HG03175 (cell line): ENCODE data around the gene TNFRSF17.
A peak's percentile ranks its signal among the peaks of the same experiment; 100 is the strongest.
"Not testable (repeated sequence)": the region's sequence is repeated elsewhere in the genome, so short reads cannot be mapped to it uniquely, and the experiment has no call there.

Experiments
- ATAC-seq: cut with Tn5 transposase; IDR thresholded peaks from one replicate; pipeline ENCODE4 v1.9.1; 2021; ENCODE audit warnings: mild to moderate bottlenecking, moderate library complexity; ENCODE audit not compliant: unreplicated experiment

TNFRSF17 gene

GRCh38 chr16:11968577-11968976 is 3.6 kb downstream of the TNFRSF17 start:
- no peak for ATAC-seq

- ATAC-seq: not testable (repeated sequence)
These were observed 5.3 kb downstream of the TNFRSF17 start for GRCh38 chr16:11970292-11970691.

- ATAC-seq: no peak
These were observed 7.1 kb downstream of the TNFRSF17 start for GRCh38 chr16:11972128-11972527.

GRCh38 chr16:11973070-11973469 is 8.1 kb downstream of the TNFRSF17 start:
- no peak for ATAC-seq

- no peak for ATAC-seq
These were observed 11.9 kb downstream of the TNFRSF17 start for GRCh38 chr16:11976850-11977375.

DNA sequence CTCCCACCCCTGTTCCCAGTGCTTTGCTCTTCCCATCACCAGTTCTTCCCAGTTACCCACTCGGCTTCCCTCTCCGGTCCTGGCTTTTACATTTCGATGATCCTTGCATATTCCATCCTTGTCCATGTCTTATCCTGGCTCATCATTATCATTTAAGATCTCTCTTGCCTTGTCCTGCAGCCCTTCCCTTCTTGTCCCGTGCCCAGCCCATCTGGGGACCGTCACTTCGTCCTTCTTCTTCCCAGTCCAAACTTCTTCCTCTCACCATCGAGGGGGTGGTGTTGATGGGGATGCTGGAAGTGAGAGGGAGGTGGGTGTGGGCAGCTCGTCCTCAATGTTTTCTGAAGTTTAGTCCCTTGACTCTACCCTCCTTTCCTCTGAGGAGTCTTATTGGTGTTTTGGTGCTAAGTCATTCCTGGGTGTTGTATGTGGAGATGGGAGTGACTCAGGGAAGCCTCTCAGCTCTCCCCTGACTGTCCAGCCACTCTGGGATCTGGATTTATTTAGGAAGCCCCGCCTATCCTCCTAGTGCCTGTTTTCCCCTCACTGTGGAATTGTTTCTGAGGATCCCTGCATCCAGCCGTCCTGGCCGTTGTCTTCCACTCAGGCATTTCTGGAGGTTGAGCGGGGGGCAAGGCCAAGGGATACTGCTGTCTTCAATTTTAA is 12.5 kb downstream of the TNFRSF17 start:
- no peak for ATAC-seq

GRCh38 chr16:11978080-11978479 is 13.1 kb downstream of the TNFRSF17 start:
- no peak for ATAC-seq

- ATAC-seq: no peak
These were observed 14.1 kb downstream of the TNFRSF17 start for GRCh38 chr16:11979013-11979672.

DNA sequence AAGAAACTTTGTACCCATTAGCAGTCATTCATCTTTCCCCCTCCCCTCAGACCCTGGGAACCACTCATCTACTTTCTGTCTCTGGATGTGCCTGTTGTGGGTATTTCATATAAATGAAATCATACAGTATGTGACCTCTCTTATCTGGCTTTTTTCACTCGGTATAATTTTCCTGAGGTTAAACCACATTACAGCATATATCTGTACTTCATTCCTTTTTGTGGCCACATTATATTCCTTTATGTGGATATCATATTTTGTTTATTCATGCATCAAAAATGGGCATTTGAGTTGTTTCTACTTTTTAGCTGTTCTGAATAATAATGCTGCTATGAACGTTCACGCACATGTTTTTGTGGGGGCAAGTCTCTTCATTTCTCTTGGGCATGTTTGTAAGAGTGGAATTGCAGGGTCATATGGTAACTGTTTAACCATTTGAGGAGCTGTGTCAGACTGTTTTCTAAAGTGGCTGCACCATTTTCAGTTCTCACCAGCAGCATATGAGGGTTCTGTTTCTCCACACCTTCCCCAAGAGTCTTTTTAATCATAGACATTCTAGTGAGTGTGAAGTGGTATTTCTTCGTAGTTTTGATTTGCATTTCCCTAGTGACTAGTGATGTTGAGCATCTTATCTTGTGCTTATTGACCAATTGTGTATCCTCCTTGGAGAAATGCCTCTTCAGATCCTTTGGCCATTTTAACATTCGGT is 15.3 kb downstream of the TNFRSF17 start:
- ATAC-seq: peak; percentile 55

DNA sequence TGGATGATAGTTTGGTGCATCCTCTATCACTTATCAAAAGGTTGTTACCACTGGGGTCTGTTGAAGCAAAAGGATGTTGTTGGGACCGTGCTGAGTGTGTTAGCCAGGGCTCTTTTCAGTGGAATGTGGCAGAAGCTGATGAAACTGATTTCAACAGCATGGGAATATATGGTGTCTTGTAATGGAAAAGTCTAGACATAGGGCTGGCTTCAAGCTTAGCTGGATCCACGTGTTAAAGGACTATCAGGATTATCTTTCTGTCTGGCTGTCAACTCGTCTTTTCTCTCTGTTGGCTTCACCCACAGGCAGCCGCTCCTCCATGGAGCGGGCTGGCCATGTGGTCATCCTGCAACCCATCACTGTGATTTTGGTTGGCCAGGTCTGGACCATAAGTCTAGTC is 20.2 kb downstream of the TNFRSF17 start:
- ATAC-seq: no peak

- ATAC-seq: no peak
These were observed 21.6 kb downstream of the TNFRSF17 start for GRCh38 chr16:11986521-11987057.

GRCh38 chr16:11988258-11988978 is 23.4 kb downstream of the TNFRSF17 start:
- no peak for ATAC-seq

GRCh38 chr16:11990702-11991390 is 25.8 kb downstream of the TNFRSF17 start:
- peak; percentile 72 for ATAC-seq

- ATAC-seq: no peak
These were observed 27.1 kb downstream of the TNFRSF17 start for GRCh38 chr16:11992008-11992584.

- no peak for ATAC-seq
These were observed 27.8 kb downstream of the TNFRSF17 start for GRCh38 chr16:11992586-11993524.

DNA sequence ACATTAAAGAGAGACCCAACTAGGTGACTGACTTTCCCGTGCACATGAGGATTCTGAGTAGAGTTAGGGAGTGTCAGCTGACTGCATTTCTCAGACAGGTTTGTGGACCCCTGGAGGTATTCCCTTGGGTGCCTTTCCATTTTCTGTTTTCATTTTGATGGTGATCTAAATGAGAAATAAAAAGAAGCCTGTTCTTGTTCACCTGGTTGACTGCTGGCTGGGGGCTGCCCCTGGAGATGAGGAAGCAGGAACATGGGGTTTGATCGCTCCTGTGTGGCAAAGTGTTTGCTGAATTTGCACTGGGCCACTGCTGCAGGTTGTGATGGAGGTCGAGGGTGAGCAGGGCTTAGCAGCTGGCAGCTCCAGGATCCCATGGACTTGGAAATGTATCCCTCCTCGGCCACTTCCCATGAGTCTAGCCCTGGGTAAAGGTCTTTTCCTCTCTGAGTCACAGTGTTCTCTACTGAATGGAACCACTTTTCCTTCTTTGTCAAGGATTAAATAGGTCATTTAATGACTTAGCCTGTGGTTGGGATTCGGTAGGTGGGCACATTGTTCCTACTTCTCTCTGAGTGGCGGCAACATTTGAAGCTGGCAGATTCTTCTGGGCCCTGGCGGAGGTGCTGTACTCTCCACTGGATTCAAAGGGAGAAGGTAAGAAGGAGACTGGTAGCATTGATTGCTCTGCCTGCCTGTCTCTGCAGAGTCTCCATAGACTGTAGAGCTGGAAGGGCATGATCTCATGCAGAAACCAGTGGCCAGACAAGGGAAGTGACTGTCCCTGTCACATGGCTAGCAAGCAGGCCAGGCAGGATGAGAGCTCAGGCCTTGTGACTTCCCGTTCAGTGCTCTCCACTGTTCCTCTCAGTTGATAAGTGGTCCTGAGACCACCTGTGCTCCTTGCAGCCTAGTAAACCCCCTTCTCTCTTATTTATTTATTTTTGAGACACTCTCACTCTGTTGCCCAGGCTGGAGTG is 29.4 kb downstream of the TNFRSF17 start:
- no peak for ATAC-seq

DNA sequence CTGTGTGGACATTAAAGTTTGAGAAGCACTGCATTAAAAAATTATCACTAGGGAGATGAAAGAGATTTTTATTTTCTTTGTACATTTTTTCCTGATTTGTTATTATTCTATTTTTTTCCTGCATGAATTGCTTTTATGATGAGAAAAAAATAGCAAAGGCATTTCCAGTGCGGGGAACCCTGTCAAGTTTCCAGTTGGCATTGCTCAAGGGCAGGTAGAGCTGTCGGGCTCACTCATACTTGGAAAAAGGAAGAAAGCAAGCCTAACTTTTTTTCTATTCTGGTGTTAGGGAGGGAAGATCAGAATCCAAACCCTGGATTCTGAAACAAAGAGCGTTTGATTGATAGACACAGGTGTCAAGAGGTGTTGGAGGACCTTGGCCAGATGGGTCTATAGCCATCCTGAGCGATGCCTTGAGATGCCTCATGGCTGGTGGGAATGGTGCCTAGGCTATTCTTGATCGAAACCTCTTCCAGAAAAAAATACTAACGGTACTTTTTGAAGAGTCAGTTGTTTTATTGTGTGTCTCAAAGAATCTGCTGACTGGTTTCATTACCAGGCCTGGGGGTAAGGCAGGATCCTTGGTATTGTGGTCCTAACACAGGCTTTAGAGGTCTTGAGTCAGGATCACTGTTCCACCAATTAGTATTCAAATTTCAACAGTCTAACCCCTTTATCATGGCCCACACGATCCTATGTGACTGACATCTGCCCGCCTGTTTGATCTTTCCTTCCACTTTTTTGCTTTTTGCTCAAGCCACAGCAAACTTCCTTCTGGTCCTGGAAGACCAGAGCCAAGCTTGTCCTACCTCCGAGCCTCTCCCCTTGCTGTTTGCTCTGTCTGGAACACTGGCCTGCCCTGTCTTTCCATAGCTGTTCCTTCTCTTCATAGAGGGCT is 31.7 kb downstream of the TNFRSF17 start:
- ATAC-seq: no peak
